Neural cell (in vitro differentiated cells): ENCODE data around the gene NHLH1. TPM values are rescaled to one million over a fixed set of nuclear protein-coding genes. Genes with fewer than 3 reads are reported as not detected.

Source experiments
- H2AFZ ChIP-seq: fragments of 200-600, 300-800 bp; sonication (generic), shearing (Covaris generic); 2 replicates; pipeline ENCODE4 v1.6.0; 2014; ENCODE audit warnings: low read depth, mild to moderate bottlenecking, antibody characterized with exemption, low read length, moderate library complexity
- H3F3A ChIP-seq: fragments of 200-600 bp; shearing (Covaris generic); 2 replicates; pipeline ENCODE4 v1.6.1; 2016; ENCODE audit warnings: mild to moderate bottlenecking, moderate library complexity, mixed read lengths, antibody characterized with exemption, low read length; ENCODE audit not compliant: insufficient read depth, poor library complexity, severe bottlenecking
- H3K27ac ChIP-seq: fragments of 200-600, 300-800 bp; sonication (generic), shearing (Covaris generic); 2 replicates; pipeline ENCODE4 v1.5.1; 2014; ENCODE audit warnings: mild to moderate bottlenecking, low read length, moderate library complexity
- H3K27me3 ChIP-seq: fragments of 300-800, 200-600 bp; sonication (generic), shearing (Covaris generic); 2 replicates; pipeline ENCODE4 v1.6.0; 2014; ENCODE audit warnings: mild to moderate bottlenecking, low read depth, low read length, moderate library complexity; ENCODE audit not compliant: insufficient read depth
- H3K36me3 ChIP-seq: fragments of 300-800, 200-600 bp; sonication (generic), shearing (Covaris generic); 2 replicates; pipeline ENCODE4 v1.5.1; 2014; ENCODE audit warnings: mild to moderate bottlenecking, antibody characterized with exemption, low read length, moderate library complexity; ENCODE audit not compliant: insufficient read depth
- H3K4me2 ChIP-seq: fragments of 300-800, 200-600 bp; sonication (generic), shearing (Covaris generic); 2 replicates; pipeline ENCODE4 v1.6.0; 2014; ENCODE audit warnings: mild to moderate bottlenecking, low read length
- H3K4me3 ChIP-seq: fragments of 300-800, 200-600 bp; sonication (generic), shearing (Covaris generic); 2 replicates; pipeline ENCODE4 v1.5.1; 2014; ENCODE audit warnings: mild to moderate bottlenecking, low read length, moderate library complexity
- H3K79me2 ChIP-seq: fragments of 200-600 bp; shearing (Covaris generic); replicated peaks from 2 replicates; pipeline ENCODE4 v1.6.0; 2014; ENCODE audit warnings: mild to moderate bottlenecking, low read length, moderate library complexity; ENCODE audit not compliant: insufficient read depth
- H3K9ac ChIP-seq: fragments of 300-800, 200-600 bp; sonication (generic), shearing (Covaris generic); 2 replicates; pipeline ENCODE4 v1.6.1; 2016; ENCODE audit warnings: mild to moderate bottlenecking, low read length, mixed read lengths
- H3K9me2 ChIP-seq: fragments of 200-600 bp; shearing (Covaris generic); 2 replicates; pipeline ENCODE4 v1.6.1; 2016; ENCODE audit warnings: mild to moderate bottlenecking, low read length, mixed read lengths; ENCODE audit not compliant: insufficient read depth
- H3K9me3 ChIP-seq: fragments of 200-600, 300-800 bp; sonication (generic), shearing (Covaris generic); 2 replicates; pipeline ENCODE4 v1.6.1; 2016; ENCODE audit warnings: mild to moderate bottlenecking, mixed run types, low read length, moderate library complexity, mixed read lengths
- H4K20me1 ChIP-seq: fragments of 200-600 bp; shearing (Covaris generic); 2 replicates; pipeline ENCODE4 v1.6.1; 2016; ENCODE audit warnings: mild to moderate bottlenecking, mixed run types; ENCODE audit not compliant: insufficient read depth
- EP300 ChIP-seq: fragments of 450-650 bp; conservative IDR thresholded peaks from 2 replicates; pipeline ENCODE4 v1.6.1; 2014; ENCODE audit warnings: antibody characterized with exemption, mild to moderate bottlenecking, moderate library complexity; ENCODE audit not compliant: poor library complexity, severe bottlenecking
- EZH2 ChIP-seq: fragments of 200-600, 300-800 bp; shearing (Covaris generic), sonication (generic); IDR thresholded peaks from 2 replicates; pipeline ENCODE4 v1.6.1; 2014; ENCODE audit warnings: antibody characterized with exemption, low read length, borderline replicate concordance, mild to moderate bottlenecking; ENCODE audit not compliant: insufficient read depth, poor library complexity, severe bottlenecking
- MXI1 ChIP-seq: fragments of 450-650 bp; conservative IDR thresholded peaks from 2 replicates; pipeline ENCODE4 v1.6.1; 2014; ENCODE audit warnings: antibody characterized with exemption, mild to moderate bottlenecking; ENCODE audit not compliant: poor library complexity, severe bottlenecking
- RAD21 ChIP-seq: fragments of 450-650 bp; conservative IDR thresholded peaks from 2 replicates; pipeline ENCODE4 v1.6.1; 2014; ENCODE audit warnings: antibody characterized with exemption, mild to moderate bottlenecking, moderate library complexity
- SMC3 ChIP-seq: fragments of 450-650 bp; conservative IDR thresholded peaks from 2 replicates; pipeline ENCODE4 v1.6.1; 2014; ENCODE audit warnings: antibody characterized with exemption, mild to moderate bottlenecking, moderate library complexity; ENCODE audit not compliant: poor library complexity
- polyA plus RNA-seq: library from polyadenylated mRNA; depleted of rRNA; stranded (reverse); fragments of >200 nt; gene quantifications from 2 replicates; pipeline ENCODE4 v1.2.3, GENCODE V29; 2014
- TF ChIP-seq, protein P1 (sequence below): IDR thresholded peaks from 2 replicates; pipeline ENCODE4 v1.6.1; 2012; ENCODE audit warnings: borderline replicate concordance
- TF ChIP-seq, protein P2 (sequence below): fragments of 450-650 bp; IDR thresholded peaks from 2 replicates; pipeline ENCODE4 v1.5.1; 2014; ENCODE audit warnings: antibody characterized with exemption, mild to moderate bottlenecking, moderate library complexity; ENCODE audit not compliant: poor library complexity, severe bottlenecking

The NHLH1 gene
- polyA plus RNA-seq, 1 donor from 2014 or later, result 0.11 TPM

DNA sequence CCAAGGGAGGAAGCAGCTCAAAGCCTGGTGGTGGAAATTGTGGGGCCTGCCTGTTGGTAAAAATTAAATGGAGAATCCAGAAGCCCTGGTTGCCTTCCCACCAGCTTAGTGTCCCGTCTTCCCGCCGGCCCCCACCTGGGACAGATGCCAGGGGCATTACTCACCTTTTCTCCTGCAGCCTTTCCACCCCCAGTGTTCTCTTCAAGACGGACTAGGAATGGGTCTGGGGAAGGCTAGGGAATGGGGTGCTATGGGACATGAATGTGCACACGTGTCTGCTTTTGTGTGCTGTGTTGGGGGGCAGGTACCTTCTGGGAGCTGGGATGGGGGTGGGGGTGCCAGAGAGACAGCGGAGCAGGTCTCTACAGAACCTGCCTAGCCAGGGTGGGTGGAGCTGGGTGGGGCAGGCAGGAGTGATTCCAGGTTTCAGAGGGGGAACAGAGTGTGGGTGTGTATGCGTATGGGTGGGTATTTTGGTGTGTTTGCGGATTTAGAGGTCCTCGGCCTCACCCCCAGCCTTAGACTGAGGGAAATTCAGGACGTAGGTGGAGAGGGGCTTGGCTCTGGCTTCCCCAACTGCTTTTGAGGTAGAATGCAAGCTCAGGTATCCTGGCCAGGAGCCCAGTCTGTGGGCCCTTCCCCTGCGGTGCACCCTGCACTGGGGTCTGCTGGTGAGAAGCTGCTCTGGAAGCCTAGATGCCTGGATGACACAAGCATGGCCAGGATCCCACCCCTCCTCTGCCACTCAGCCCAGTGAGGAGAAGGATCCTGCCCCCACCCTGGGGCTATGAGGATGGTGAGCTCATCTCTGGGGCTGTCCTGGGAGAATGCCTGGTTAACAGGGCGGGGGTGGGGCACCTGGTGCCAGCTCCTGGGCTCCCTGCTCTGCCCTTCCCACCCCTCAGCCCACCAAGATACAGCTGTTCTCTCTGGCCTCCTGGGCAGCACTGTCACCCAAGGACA is 41.2 kb downstream of the NHLH1 start:
- no peak overlapping the region for H3K4me2 ChIP-seq

DNA sequence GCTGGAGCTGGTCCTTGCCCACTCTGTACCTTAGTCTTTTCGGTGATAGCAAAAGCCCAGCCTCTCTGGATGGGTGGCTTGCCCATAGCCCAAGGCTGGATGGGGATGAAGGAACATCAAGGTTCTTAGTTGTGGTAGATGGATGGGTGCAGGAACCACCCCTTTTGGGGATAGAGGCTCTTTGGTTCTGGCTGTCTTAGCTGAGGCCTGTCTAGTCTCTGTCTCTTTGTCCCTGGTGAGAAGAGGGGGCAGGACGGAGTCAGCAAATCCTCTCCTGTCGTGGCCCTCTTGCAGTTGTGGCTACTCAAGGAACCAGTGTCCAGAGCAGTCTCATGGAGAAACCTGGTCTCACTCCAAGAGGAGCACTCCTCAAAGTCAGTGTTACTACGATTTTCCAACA is 42.0 kb downstream of the NHLH1 start:
- TF ChIP-seq EZH2 (no peak), SMC3 (no peak), RAD21 (no peak), EP300 (no peak)
- TF ChIP-seq, protein P1, sequence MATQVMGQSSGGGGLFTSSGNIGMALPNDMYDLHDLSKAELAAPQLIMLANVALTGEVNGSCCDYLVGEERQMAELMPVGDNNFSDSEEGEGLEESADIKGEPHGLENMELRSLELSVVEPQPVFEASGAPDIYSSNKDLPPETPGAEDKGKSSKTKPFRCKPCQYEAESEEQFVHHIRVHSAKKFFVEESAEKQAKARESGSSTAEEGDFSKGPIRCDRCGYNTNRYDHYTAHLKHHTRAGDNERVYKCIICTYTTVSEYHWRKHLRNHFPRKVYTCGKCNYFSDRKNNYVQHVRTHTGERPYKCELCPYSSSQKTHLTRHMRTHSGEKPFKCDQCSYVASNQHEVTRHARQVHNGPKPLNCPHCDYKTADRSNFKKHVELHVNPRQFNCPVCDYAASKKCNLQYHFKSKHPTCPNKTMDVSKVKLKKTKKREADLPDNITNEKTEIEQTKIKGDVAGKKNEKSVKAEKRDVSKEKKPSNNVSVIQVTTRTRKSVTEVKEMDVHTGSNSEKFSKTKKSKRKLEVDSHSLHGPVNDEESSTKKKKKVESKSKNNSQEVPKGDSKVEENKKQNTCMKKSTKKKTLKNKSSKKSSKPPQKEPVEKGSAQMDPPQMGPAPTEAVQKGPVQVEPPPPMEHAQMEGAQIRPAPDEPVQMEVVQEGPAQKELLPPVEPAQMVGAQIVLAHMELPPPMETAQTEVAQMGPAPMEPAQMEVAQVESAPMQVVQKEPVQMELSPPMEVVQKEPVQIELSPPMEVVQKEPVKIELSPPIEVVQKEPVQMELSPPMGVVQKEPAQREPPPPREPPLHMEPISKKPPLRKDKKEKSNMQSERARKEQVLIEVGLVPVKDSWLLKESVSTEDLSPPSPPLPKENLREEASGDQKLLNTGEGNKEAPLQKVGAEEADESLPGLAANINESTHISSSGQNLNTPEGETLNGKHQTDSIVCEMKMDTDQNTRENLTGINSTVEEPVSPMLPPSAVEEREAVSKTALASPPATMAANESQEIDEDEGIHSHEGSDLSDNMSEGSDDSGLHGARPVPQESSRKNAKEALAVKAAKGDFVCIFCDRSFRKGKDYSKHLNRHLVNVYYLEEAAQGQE, result no peak
- TF ChIP-seq, protein P2, sequence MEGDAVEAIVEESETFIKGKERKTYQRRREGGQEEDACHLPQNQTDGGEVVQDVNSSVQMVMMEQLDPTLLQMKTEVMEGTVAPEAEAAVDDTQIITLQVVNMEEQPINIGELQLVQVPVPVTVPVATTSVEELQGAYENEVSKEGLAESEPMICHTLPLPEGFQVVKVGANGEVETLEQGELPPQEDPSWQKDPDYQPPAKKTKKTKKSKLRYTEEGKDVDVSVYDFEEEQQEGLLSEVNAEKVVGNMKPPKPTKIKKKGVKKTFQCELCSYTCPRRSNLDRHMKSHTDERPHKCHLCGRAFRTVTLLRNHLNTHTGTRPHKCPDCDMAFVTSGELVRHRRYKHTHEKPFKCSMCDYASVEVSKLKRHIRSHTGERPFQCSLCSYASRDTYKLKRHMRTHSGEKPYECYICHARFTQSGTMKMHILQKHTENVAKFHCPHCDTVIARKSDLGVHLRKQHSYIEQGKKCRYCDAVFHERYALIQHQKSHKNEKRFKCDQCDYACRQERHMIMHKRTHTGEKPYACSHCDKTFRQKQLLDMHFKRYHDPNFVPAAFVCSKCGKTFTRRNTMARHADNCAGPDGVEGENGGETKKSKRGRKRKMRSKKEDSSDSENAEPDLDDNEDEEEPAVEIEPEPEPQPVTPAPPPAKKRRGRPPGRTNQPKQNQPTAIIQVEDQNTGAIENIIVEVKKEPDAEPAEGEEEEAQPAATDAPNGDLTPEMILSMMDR, result no peak
- H3K79me2 ChIP-seq, result peaks cover 89% of the 10 kb centered on the region
- no peaks in the 10 kb centered on the region for H3K9me3 ChIP-seq
- no peak overlapping the region for H3K9ac ChIP-seq
- no peaks in the 10 kb centered on the region for H3K9me2 ChIP-seq
- H3K4me2 ChIP-seq, result no peak overlapping the region
- H3F3A ChIP-seq, result no peaks in the 10 kb centered on the region
- H3K4me3 ChIP-seq, result no peak overlapping the region
- no peak overlapping the region for H2AFZ ChIP-seq
- no peak overlapping the region for H3K27ac ChIP-seq
- no peaks in the 10 kb centered on the region for H3K27me3 ChIP-seq
- no peaks in the 10 kb centered on the region for H3K36me3 ChIP-seq
- H4K20me1 ChIP-seq, result peaks cover 2% of the 10 kb centered on the region

More for the DNA sequence above, 41.2 kb downstream of the NHLH1 start:
- Histone ChIP-seq H3K4me3 (no peak overlapping the region), H3K9ac (no peak overlapping the region), H2AFZ (no peak overlapping the region), H3K36me3 (no peaks in the 10 kb centered on the region), H3F3A (no peaks in the 10 kb centered on the region), H4K20me1 (peaks cover 2% of the 10 kb centered on the region), H3K27me3 (no peaks in the 10 kb centered on the region), H3K9me2 (no peaks in the 10 kb centered on the region), H3K9me3 (no peaks in the 10 kb centered on the region), H3K27ac (no peak overlapping the region), H3K79me2 (peaks cover 91% of the 10 kb centered on the region)
- no peak for TF ChIP-seq MXI1
- no peak for TF ChIP-seq EP300
